AG10803 (cell line): ENCODE measurements around the gene NUSAP1.
"Not testable (repeated sequence)": the region's sequence is repeated elsewhere in the genome, so short reads cannot be mapped to it uniquely, and the experiment has no call there.

Experiments used
- DNase-seq: peaks from one replicate; pipeline ENCODE4 v3.0.0; 2010; ENCODE audit warnings: low read depth
- H3K4me3 ChIP-seq: 2 replicates; pipeline ENCODE4 v1.5.1; 2011; ENCODE audit warnings: mild to moderate bottlenecking, low read length, control low read depth
- TF ChIP-seq, protein P1 (sequence below): conservative IDR thresholded peaks from 2 replicates; pipeline ENCODE4 v1.5.1; 2011; ENCODE audit warnings: mild to moderate bottlenecking, low read length, control low read depth, inconsistent platforms

NUSAP1 gene

DNA sequence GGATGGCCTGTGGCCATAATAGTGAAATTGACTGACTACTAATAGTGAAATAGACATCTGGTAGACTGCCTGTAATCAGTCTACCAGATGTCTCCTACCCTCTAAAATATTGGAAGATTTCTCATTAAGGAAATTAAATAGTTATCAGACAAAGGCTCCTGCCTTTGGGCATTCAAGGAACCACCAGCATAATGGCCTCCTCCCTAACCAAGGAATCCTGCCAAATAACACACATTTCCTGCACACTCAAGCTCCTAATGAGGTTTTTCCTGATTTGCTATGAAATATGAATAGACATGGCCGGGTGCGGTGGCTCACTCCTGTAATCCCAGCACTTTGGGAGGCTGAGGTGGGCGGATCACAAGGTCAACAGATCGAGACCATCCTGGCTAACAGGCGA, 14.6 kb downstream of the NUSAP1 start:
- H3K4me3 ChIP-seq: no peak overlapping the region
- TF ChIP-seq, protein P1, sequence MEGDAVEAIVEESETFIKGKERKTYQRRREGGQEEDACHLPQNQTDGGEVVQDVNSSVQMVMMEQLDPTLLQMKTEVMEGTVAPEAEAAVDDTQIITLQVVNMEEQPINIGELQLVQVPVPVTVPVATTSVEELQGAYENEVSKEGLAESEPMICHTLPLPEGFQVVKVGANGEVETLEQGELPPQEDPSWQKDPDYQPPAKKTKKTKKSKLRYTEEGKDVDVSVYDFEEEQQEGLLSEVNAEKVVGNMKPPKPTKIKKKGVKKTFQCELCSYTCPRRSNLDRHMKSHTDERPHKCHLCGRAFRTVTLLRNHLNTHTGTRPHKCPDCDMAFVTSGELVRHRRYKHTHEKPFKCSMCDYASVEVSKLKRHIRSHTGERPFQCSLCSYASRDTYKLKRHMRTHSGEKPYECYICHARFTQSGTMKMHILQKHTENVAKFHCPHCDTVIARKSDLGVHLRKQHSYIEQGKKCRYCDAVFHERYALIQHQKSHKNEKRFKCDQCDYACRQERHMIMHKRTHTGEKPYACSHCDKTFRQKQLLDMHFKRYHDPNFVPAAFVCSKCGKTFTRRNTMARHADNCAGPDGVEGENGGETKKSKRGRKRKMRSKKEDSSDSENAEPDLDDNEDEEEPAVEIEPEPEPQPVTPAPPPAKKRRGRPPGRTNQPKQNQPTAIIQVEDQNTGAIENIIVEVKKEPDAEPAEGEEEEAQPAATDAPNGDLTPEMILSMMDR: no peak
- no peak for DNase-seq

DNA sequence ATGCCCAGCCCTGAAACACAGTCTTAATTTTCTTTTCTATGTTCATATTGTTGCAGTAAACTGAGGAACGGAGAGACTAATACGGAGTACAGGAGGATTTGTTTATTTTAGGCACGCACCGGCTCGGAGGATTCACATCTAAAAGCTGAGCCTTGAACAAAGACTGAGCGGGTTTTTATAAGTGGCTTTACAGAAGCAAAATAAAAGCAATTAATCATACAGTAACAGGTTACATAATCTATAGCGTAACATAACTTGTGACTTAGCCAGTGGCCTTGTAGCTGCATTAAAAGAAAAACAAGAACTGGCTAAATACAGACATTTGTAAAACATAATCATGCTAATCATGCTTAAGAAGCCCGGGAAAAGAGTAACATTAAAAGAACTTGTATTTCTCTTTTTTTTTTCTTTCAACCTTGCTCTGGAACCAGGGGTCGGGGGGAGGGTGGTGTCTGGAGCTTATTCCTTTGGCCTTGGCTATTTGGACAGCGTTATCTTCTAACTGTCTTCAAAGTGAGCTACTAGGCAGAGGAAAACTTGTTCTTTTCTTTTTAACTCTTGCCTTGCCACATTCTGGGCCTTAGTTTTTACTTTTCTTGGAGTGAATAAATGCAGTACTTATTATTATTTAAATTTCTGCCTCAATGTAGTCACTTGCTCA, 17.5 kb downstream of the NUSAP1 start:
- H3K4me3 ChIP-seq: no peak overlapping the region
- no peak for DNase-seq
- TF ChIP-seq, protein P1: no peak

DNA sequence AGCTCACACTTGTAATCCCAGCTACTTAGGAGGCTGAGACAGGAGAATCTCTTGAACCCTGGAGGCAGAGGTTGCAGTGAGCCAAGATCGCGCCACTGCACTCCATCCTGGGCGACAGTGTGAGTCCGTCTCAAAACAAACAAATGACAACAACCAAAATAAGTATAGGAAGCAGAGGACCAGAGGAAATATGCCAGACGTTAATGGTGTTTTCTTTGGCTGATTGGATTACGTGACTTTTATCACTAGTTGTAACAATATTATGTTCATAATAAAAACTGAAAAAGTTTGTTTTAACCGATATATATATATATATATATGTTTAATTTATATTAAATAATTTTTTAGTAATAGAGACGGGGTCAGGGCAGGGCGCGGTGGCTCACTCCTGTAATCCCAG, 21.7 kb downstream of the NUSAP1 start:
- no peak for DNase-seq
- no peak overlapping the region for H3K4me3 ChIP-seq
- TF ChIP-seq, protein P1: no peak

DNA sequence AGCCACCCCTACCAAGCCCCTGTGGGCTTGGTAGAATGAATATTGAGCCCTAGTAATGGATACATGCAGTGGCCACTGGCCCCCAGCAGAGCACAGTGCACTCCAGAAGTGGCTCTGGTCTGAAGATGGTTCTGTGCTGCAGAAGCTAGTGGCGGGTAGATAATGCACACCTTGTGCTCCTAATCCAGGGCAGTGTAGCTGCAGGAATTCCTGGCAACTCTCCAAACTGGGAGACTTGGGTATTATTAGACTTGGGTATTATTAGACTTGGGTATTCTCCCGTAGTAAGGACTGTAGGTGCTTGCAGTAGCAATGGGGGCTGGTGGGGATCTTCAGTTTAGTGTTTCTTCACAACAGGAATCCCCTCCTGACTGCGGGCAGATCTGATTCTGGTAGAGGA, 34.7 kb downstream of the NUSAP1 start:
- no peak overlapping the region for H3K4me3 ChIP-seq
- TF ChIP-seq, protein P1: no peak
- no peak for DNase-seq

DNA sequence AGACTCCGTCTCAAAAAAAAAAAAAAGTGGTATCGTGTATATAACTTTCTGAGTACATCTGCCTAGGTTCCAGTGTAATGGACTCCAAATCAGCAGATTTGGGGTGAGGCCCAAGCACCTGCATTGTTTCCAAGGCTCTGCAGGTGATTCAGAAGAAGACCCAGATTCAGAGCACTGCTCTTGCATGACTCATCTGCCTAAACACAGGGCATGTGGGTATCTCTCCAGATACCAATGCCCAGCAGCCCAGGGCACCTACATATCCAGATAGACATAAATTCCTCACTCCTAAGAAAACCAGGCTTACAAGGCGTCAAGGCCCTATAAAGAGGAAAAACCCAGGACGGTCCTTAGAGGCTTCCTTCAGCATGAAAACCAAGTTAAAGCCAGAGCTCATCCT, 45.3 kb downstream of the NUSAP1 start:
- no peak for DNase-seq
- TF ChIP-seq, protein P1: no peak
- no peak overlapping the region for H3K4me3 ChIP-seq

DNA sequence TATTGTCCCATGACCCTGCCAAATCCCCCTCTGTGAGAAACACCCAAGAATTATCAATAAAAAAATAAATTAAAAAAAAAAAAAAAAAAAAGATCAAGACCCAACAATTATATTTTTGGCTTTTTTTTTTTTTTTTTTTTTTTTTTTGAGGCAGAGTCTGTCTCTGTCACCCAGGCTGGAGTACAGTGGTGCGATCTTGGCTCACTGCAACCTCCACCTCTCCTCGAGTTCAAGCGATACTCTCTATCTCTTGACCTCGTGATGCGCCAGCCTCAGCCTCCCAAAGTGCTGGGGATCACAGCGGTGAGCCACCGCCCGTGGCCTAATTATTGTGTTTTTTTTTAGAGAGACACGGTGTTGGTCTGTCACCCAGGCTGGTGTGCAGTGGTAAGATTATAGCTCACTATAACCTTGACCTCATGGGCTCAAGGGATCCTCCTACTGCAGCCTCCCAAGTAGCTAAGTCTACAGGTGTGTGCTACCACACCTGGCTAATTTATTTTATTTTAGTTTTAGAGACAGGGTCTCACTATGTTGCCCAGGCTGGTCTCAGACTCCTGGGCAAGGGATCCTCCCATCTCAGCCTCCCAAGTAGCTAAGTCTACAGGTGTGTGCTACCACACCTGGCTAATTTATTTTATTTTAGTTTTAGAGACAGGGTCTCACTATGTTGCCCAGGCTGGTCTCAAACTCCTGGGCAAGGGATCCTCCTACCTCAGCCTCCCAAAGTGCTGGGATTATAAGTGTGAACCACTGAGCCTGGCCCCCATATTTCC, 51.5 kb downstream of the NUSAP1 start:
- not testable (repeated sequence) for H3K4me3 ChIP-seq, DNase-seq

DNA sequence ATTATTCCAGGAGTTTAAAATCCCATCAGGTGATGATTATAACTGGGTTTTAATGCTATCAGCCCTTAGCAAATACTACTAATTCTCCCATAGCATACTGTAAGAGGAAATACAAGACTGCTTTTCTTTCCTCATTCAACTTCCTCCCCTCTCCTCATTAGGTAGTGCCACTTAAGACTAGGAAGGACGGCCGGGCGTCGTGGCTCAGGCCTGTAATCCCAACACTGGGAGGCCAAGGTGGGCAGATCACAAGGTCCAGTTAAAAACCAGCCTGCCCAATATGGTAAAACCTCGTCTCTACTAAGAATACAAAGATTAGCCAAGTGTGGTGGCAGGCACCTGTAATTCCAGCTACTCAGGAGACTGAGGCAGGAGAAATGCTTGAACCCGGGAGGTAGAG, 55.0 kb downstream of the NUSAP1 start:
- TF ChIP-seq, protein P1: no peak
- H3K4me3 ChIP-seq: no peak overlapping the region
- DNase-seq: no peak
